AG04450 (cell line): ENCODE measurements around the gene ZNF81. TPM values are rescaled to one million over a fixed set of nuclear protein-coding genes. Genes with fewer than 3 reads are reported as not detected.

Source experiments
- CTCF ChIA-PET: fragments of 300-600, 350-600 bp; formaldehyde crosslinking; extraction: SDS; loops from one replicate; lab custom pipeline; 2022; ENCODE audit warnings: antibody characterized with exemption, inconsistent platforms; lab: Charles Lee
- POLR2A ChIA-PET: fragments of 350-600 bp; formaldehyde crosslinking; extraction: SDS; loops from one replicate; lab custom pipeline; 2021; ENCODE audit warnings: antibody characterized with exemption, inconsistent platforms; lab: Yijun Ruan, JAX
- DNase-seq: peaks from one replicate; pipeline ENCODE4 v3.0.0-alpha.2; 2011; ENCODE audit warnings: low read depth, low spot score
- H3K27ac ChIP-seq: one replicate; pipeline ENCODE4 v1.5.1; 2012; ENCODE audit warnings: low read depth, low read length, control low read depth
- H3K27me3 ChIP-seq: one replicate; pipeline ENCODE4 v1.6.0; 2012; ENCODE audit warnings: low read length; ENCODE audit not compliant: control insufficient read depth, insufficient read depth
- H3K4me3 ChIP-seq: 2 replicates; pipeline ENCODE4 v1.5.1; 2011; ENCODE audit warnings: mild to moderate bottlenecking, low read depth, low read length, control low read depth
- H3K9me3 ChIP-seq: 2 replicates; pipeline ENCODE4 v1.5.1; 2012; ENCODE audit warnings: low read length; ENCODE audit not compliant: control insufficient read depth, insufficient read depth
- CTCF ChIP-seq: IDR thresholded peaks from 2 replicates; pipeline ENCODE4 v1.5.1; 2011; ENCODE audit warnings: low read depth, low read length, control low read depth, inconsistent platforms
- polyA plus RNA-seq: library from polyadenylated mRNA; depleted of rRNA; stranded (reverse); fragments of >200 nt; gene quantifications from 2 replicates; pipeline ENCODE4 v1.2.3, GENCODE V29; 2011

Gene ZNF81
- polyA plus RNA-seq, 1 experiment: 4.7 TPM

GRCh38 chrX:47831788-47832187 is 4.9 kb upstream of the ZNF81 start:
- no peak for DNase-seq
- peak; percentile 49 for TF ChIP-seq CTCF
- Histone ChIP-seq H3K27ac (no peak overlapping the region), H3K27me3 (no peaks in the 10 kb centered on the region), H3K9me3 (no peaks in the 10 kb centered on the region), H3K4me3 (no peak overlapping the region)
- POLR2A ChIA-PET: no interaction called here
- CTCF ChIA-PET: interaction anchor here (0.5 to 1.8 kb wide), 4 partner anchors 11 to 196 kb away, joined by 3 to 15 read pairs (median 3); no protein-coding TSS in a partner anchor

- POLR2A ChIA-PET: no interaction called here
- CTCF ChIA-PET: interaction anchor here (0.9 kb wide), 1 partner anchor 188 kb away, joined by 4 read pairs; no protein-coding TSS in a partner anchor
These were observed 1.7 kb downstream of the ZNF81 start for GRCh38 chrX:47838361-47838760.

GRCh38 chrX:47840111-47840510 is 3.4 kb downstream of the ZNF81 start:
- ChIA-PET POLR2A (no interaction called here), CTCF (no interaction called here)
- no peak overlapping the region for H3K4me3 ChIP-seq
- DNase-seq: no peak
- H3K27ac ChIP-seq: no peak overlapping the region
- no peaks in the 10 kb centered on the region for H3K27me3 ChIP-seq
- no peaks in the 10 kb centered on the region for H3K9me3 ChIP-seq
- TF ChIP-seq CTCF: no peak

More at GRCh38 chrX:47838361-47838760, 1.7 kb downstream of the ZNF81 start:
- Histone ChIP-seq H3K9me3 (no peaks in the 10 kb centered on the region), H3K4me3 (no peak overlapping the region), H3K27me3 (no peaks in the 10 kb centered on the region), H3K27ac (no peak overlapping the region)
- TF ChIP-seq CTCF: no peak
- DNase-seq: no peak

GRCh38 chrX:47843363-47843762 is 6.7 kb downstream of the ZNF81 start:
- Histone ChIP-seq H3K9me3 (no peaks in the 10 kb centered on the region), H3K27ac (no peak overlapping the region), H3K27me3 (no peaks in the 10 kb centered on the region), H3K4me3 (no peak overlapping the region)
- no peak for DNase-seq
- ChIA-PET POLR2A (no interaction called here), CTCF (interaction anchor here (0.7 to 0.8 kb wide), 2 partner anchors 11 to 199 kb away, joined by 3 to 4 read pairs; no protein-coding TSS in a partner anchor)
- TF ChIP-seq CTCF: no peak

GRCh38 chrX:47844117-47844516 is 7.4 kb downstream of the ZNF81 start:
- no peak for TF ChIP-seq CTCF
- Histone ChIP-seq H3K9me3 (no peaks in the 10 kb centered on the region), H3K4me3 (no peak overlapping the region), H3K27ac (no peak overlapping the region), H3K27me3 (no peaks in the 10 kb centered on the region)
- no peak for DNase-seq
- POLR2A ChIA-PET: no interaction called here
- CTCF ChIA-PET: interaction anchor here (0.7 to 0.8 kb wide), 2 partner anchors 10 to 200 kb away, joined by 3 to 4 read pairs; no protein-coding TSS in a partner anchor
